Measurements from ENCODE around the gene KCNAB1.

The KCNAB1 gene

GRCh38 chr3:156160647-156161046, 40.3 kb downstream of the KCNAB1 start:
- no peaks in the 10 kb centered on the region for H3F3A ChIP-seq (ENCODE audit: low read depth)
- no peaks in the 10 kb centered on the region for H3K9me3 ChIP-seq (ENCODE audit: insufficient read depth, low read depth, low read length)
- H3K27me3 ChIP-seq (ENCODE audit: insufficient read depth, low read length, poor library complexity, severe bottlenecking) = no peaks in the 10 kb centered on the region
- H3K4me2 ChIP-seq (ENCODE audit: low read depth, low read length, poor library complexity, severe bottlenecking) = no peak overlapping the region
- H3K9ac ChIP-seq (ENCODE audit: low read depth, low read length, poor library complexity, severe bottlenecking) = no peak overlapping the region
- no peak overlapping the region for H3K4me3 ChIP-seq (ENCODE audit: low read length, poor library complexity, severe bottlenecking)
- H3K36me3 ChIP-seq (ENCODE audit: insufficient read depth, low read length) = no peaks in the 10 kb centered on the region
- TF ChIP-seq EZH2phosphoT487 (IDR thresholded peaks at IDR 0.05; ENCODE audit: borderline replicate concordance) (no peak), CTCF (conservative IDR thresholded peaks at IDR 0.05; ENCODE audit: low read length) (no peak)
- H3K9me2 ChIP-seq (replicated peaks; ENCODE audit: low read depth, low read length) = no peaks in the 10 kb centered on the region
- no peaks in the 10 kb centered on the region for H3K79me2 ChIP-seq (ENCODE audit: insufficient read depth, low read length)
- peaks cover 7% of the 10 kb centered on the region for H3K4me1 ChIP-seq (ENCODE audit: insufficient read depth, low read length, poor library complexity, severe bottlenecking)
- no peaks in the 10 kb centered on the region for H4K20me1 ChIP-seq (ENCODE audit: insufficient read depth, low read length, poor library complexity, severe bottlenecking)
- H2AFZ ChIP-seq (ENCODE audit: low read length) = no peak overlapping the region

- H3K4me1 ChIP-seq (ENCODE audit: insufficient read depth, low read length, poor library complexity, severe bottlenecking) = peaks cover 7% of the 10 kb centered on the region
- H3K79me2 ChIP-seq (ENCODE audit: insufficient read depth, low read length) = no peaks in the 10 kb centered on the region
- H2AFZ ChIP-seq (ENCODE audit: low read length) = no peak overlapping the region
- no peaks in the 10 kb centered on the region for H3K36me3 ChIP-seq (ENCODE audit: insufficient read depth, low read length)
- no peak overlapping the region for H3K4me3 ChIP-seq (ENCODE audit: low read length, poor library complexity, severe bottlenecking)
- H3K9me3 ChIP-seq (ENCODE audit: insufficient read depth, low read depth, low read length) = no peaks in the 10 kb centered on the region
- H3K9ac ChIP-seq (ENCODE audit: low read depth, low read length, poor library complexity, severe bottlenecking) = no peak overlapping the region
- no peak overlapping the region for H3K4me2 ChIP-seq (ENCODE audit: low read depth, low read length, poor library complexity, severe bottlenecking)
- no peak for TF ChIP-seq CTCF (conservative IDR thresholded peaks at IDR 0.05; ENCODE audit: low read length)
- no peak for TF ChIP-seq EZH2phosphoT487 (IDR thresholded peaks at IDR 0.05; ENCODE audit: borderline replicate concordance)
- H4K20me1 ChIP-seq (ENCODE audit: insufficient read depth, low read length, poor library complexity, severe bottlenecking) = no peaks in the 10 kb centered on the region
- no peaks in the 10 kb centered on the region for H3K9me2 ChIP-seq (replicated peaks; ENCODE audit: low read depth, low read length)
- H3F3A ChIP-seq (ENCODE audit: low read depth) = no peaks in the 10 kb centered on the region
- no peaks in the 10 kb centered on the region for H3K27me3 ChIP-seq (ENCODE audit: insufficient read depth, low read length, poor library complexity, severe bottlenecking)
Measured at GRCh38 chr3:156161172-156161571, 40.8 kb downstream of the KCNAB1 start.

GRCh38 chr3:156163848-156164247, 43.5 kb downstream of the KCNAB1 start:
- Histone ChIP-seq H3K9me3 (ENCODE audit: insufficient read depth, low read depth, low read length) (no peaks in the 10 kb centered on the region), H3K4me2 (ENCODE audit: low read depth, low read length, poor library complexity, severe bottlenecking) (no peak overlapping the region), H3K9me2 (replicated peaks; ENCODE audit: low read depth, low read length) (no peaks in the 10 kb centered on the region), H3F3A (ENCODE audit: low read depth) (no peaks in the 10 kb centered on the region), H2AFZ (ENCODE audit: low read length) (no peak overlapping the region), H3K79me2 (ENCODE audit: insufficient read depth, low read length) (no peaks in the 10 kb centered on the region), H3K4me3 (ENCODE audit: low read length, poor library complexity, severe bottlenecking) (no peak overlapping the region), H3K36me3 (ENCODE audit: insufficient read depth, low read length) (no peaks in the 10 kb centered on the region), H3K9ac (ENCODE audit: low read depth, low read length, poor library complexity, severe bottlenecking) (no peak overlapping the region), H3K27me3 (ENCODE audit: insufficient read depth, low read length, poor library complexity, severe bottlenecking) (no peaks in the 10 kb centered on the region), H3K4me1 (ENCODE audit: insufficient read depth, low read length, poor library complexity, severe bottlenecking) (peaks cover 7% of the 10 kb centered on the region), H4K20me1 (ENCODE audit: insufficient read depth, low read length, poor library complexity, severe bottlenecking) (no peaks in the 10 kb centered on the region)
- TF ChIP-seq CTCF (conservative IDR thresholded peaks at IDR 0.05; ENCODE audit: low read length) (no peak), EZH2phosphoT487 (IDR thresholded peaks at IDR 0.05; ENCODE audit: borderline replicate concordance) (no peak)

Data from Loucy (cell line).